Measurements from ENCODE around the gene HVCN1. TPM values are rescaled to one million over a fixed set of nuclear protein-coding genes. Genes with fewer than 3 reads are reported as not detected.
A peak's percentile ranks its signal among the peaks of the same experiment; 100 is the strongest.
"Not testable (repeated sequence)": the region's sequence is repeated elsewhere in the genome, so short reads cannot be mapped to it uniquely, and the experiment has no call there.

HVCN1 gene, protein sequence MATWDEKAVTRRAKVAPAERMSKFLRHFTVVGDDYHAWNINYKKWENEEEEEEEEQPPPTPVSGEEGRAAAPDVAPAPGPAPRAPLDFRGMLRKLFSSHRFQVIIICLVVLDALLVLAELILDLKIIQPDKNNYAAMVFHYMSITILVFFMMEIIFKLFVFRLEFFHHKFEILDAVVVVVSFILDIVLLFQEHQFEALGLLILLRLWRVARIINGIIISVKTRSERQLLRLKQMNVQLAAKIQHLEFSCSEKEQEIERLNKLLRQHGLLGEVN
- total RNA-seq, result 10 to 100 TPM; 20.3 to 21.0 TPM

DNA sequence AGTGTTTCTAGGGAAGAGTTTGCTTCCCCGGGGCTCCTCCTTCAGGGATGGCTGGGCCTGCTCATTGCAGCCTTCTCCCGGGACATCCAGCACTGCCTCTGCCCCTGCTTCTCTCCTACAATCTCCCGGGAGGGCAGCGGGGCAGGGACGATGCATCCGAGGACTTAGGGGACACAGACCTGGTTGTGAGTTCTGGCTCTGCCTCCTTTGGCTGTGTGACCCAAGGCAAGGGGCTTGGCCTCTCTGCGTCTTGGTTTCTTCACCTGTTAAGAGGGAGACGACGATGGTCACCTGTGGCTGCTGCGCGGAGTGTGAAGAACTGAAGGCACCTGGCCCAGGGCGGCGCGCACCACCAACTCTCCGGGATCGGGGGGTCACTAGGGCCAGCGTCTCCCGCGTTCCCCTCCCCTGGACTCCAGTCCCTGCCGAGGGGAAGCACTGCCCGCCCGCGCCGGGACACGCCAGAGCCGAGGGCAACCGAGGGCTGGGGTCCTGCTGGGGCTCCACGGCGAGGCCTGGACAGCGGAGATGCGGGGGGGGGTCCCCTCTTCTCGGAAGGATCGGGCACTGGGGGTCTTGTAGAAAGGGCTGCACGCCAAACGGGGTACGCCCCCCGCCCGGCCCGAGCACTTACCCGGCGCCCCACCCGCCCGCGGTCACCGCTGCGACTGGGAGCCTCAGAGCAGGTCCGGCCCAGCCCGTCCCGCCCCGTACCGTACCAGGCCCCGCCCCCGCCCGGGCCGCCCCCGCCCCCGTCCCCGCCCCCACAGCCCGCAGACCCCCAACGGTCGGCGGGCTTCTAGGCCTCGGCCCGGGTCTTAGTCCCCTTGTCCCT lies at the start of gene HVCN1:
Gene HVCN1 (minus strand): TSS at position 670 of the 835 bp plus-strand sequence. CDS start 5,870 bp downstream, outside the sequence.
- peak; percentile 50 for ATAC-seq (ENCODE audit: low read depth)
- peaks cover 2% of the 10 kb centered on the region for H3K9me3 Mint-ChIP-seq
- H3K36me3 Mint-ChIP-seq, result peaks cover 31% of the 10 kb centered on the region
- no peaks in the 10 kb centered on the region for H3K27me3 Mint-ChIP-seq
- H3K27ac Mint-ChIP-seq, result peak within 1 kb of the TSS; percentile 100
- H3K4me3 Mint-ChIP-seq, result peak within 1 kb of the TSS; percentile 95
- POLR2A ChIA-PET, result interaction anchor here (1.3 to 2.4 kb wide), 7 partner anchors 10 to 83 kb away, joined by 3 to 23 read pairs (median 8); partner anchors contain the start of gene TCTN1
- peaks cover 53% of the 10 kb centered on the region for H3K4me1 Mint-ChIP-seq
- no peak for DNase-seq

DNA sequence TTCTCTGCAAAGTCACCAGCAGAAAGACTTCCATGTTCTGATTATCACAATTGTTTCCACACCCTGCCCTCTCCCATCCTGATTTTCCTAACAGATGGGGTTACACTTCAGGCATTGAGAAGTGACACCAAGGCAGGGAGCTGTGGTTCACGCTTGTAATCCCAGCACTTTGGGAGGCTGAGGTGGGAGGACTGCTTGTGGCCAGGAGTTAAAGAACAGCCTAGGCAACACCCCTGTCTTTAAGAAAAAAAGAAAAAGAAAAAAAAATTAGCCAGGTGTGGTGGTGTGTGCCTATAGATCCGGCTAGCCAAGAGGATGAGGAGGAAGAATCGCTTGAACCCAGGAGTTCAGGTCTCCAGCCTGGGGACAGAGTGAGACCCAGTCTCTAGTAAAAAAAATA lies 48.6 kb upstream of the HVCN1 start:
- Mint-ChIP-seq H3K4me3 (peak overlapping the region; percentile 54), H3K9me3 (no peaks in the 10 kb centered on the region), H3K4me1 (peaks cover 48% of the 10 kb centered on the region), H3K27me3 (no peaks in the 10 kb centered on the region), H3K27ac (peak overlapping the region; percentile 42), H3K36me3 (peaks cover 19% of the 10 kb centered on the region)
- POLR2A ChIA-PET, result interaction anchor here (0.7 to 1.1 kb wide), 3 partner anchors 11 to 123 kb away, joined by 3 to 4 read pairs (median 3); partner anchors contain the start of gene TCTN1
- DNase-seq (no peak), ATAC-seq (ENCODE audit: low read depth) (no peak)

DNA sequence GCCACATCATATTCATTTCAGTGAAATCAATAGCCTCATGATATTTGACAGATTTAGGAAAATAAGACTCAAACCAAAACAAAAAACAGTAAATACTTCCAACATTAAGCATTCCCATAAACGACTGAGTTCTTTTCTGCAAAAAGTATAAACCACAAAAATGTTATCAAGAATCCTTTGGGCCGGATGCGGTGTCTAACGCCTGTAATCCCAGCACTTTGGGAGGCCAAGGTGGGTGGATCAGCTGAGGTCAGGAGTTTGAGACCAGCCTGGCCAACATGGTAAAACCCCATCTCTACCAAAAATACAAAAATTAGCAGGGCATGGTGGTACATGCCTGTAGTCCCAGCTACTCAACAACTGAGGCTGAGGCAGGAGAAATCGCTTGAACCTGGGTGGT lies 48.1 kb upstream of the HVCN1 start:
- not testable (repeated sequence) for H3K27ac Mint-ChIP-seq; H3K27me3 Mint-ChIP-seq; H3K9me3 Mint-ChIP-seq; DNase-seq; ATAC-seq (ENCODE audit: low read depth)
- Mint-ChIP-seq H3K4me3 (peak overlapping the region; percentile 5), H3K4me1 (peaks cover 50% of the 10 kb centered on the region), H3K36me3 (peaks cover 19% of the 10 kb centered on the region)
- POLR2A ChIA-PET, result interaction anchor here (0.7 to 1.1 kb wide), 2 partner anchors 10 to 103 kb away, joined by 3 to 4 read pairs; no protein-coding TSS in a partner anchor

DNA sequence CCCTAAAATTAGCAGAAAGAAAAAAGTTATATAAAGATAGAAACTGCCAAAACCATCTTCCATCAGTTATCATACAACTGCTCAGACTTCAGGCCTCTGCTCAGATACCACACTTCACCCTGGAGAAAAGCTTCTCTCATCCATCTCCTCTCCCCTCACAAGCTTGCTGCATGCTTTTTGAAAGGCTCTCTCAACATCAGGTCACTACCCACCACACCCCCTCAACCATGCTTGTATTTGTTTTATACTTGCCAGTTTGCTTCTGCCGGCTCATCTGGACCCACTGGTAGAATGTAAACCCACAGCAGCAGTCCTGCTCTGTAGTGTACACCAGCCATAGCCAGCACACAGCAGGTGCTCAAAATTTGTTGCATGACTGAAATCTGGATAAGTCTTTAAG lies 45.0 kb upstream of the HVCN1 start:
- ATAC-seq (ENCODE audit: low read depth), result no peak
- H3K27me3 Mint-ChIP-seq, result no peaks in the 10 kb centered on the region
- peaks cover 28% of the 10 kb centered on the region for H3K36me3 Mint-ChIP-seq
- no peak overlapping the region for H3K4me3 Mint-ChIP-seq
- POLR2A ChIA-PET, result no interaction called here
- peaks cover 42% of the 10 kb centered on the region for H3K4me1 Mint-ChIP-seq
- DNase-seq, result no peak
- peak overlapping the region; percentile 11 for H3K27ac Mint-ChIP-seq
- no peaks in the 10 kb centered on the region for H3K9me3 Mint-ChIP-seq

DNA sequence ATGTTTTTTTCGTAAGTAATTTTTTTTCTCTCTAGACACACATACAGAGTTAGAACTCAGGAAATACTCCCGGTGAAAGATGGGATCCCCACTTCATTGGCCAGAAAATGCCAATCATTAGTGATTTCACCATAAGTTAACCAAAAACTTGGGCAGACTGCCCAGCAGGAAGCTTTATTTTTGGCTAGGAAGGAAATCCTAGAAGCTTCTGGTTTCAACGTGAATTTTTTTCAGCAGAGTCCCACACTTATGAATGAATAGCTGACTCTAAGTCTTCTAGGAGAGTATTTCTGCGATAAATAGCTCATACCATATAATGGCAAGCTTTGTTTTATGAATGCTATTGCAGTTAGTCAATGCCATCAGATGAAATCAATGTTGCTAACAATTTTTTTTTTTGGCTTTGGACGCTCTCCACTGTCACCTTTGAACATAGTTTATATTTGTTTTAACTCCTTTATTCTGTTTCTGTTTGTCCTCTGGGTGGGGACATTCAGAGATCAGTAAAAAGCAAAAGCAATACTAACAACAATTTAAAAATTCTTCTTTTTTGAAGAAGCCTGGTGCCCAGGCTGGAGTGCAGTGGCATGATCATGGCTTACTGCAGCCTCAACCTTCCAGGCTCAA lies 44.3 kb upstream of the HVCN1 start:
- DNase-seq (no peak), ATAC-seq (ENCODE audit: low read depth) (no peak)
- peaks cover 40% of the 10 kb centered on the region for H3K4me1 Mint-ChIP-seq
- no peak overlapping the region for H3K27ac Mint-ChIP-seq
- H3K4me3 Mint-ChIP-seq, result no peak overlapping the region
- POLR2A ChIA-PET, result no interaction called here
- H3K36me3 Mint-ChIP-seq, result peaks cover 30% of the 10 kb centered on the region
- H3K27me3 Mint-ChIP-seq, result no peaks in the 10 kb centered on the region
- no peaks in the 10 kb centered on the region for H3K9me3 Mint-ChIP-seq

DNA sequence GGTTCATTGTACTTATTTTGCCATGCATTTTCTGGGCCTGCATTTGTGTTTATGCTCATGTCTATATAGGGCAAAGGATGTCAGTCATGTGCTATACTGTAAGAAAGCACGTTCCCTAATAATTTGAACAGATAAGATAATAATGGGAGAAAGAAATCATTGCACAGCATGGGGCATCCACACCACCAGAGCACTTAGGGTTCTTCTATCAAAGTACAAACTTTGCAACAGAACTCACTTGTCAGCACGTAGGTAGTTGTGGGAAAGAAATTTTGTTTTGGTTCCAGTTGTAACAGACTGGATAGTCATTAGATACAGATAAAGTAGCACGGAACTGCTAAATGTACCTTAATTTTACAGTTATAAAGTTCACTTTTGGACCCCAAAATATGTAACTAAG lies 43.7 kb upstream of the HVCN1 start:
- Mint-ChIP-seq H3K9me3 (no peaks in the 10 kb centered on the region), H3K27ac (no peak overlapping the region), H3K36me3 (peaks cover 35% of the 10 kb centered on the region), H3K4me3 (no peak overlapping the region), H3K27me3 (no peaks in the 10 kb centered on the region), H3K4me1 (peaks cover 39% of the 10 kb centered on the region)
- no peak for DNase-seq
- POLR2A ChIA-PET, result no interaction called here
- ATAC-seq (ENCODE audit: low read depth), result no peak

DNA sequence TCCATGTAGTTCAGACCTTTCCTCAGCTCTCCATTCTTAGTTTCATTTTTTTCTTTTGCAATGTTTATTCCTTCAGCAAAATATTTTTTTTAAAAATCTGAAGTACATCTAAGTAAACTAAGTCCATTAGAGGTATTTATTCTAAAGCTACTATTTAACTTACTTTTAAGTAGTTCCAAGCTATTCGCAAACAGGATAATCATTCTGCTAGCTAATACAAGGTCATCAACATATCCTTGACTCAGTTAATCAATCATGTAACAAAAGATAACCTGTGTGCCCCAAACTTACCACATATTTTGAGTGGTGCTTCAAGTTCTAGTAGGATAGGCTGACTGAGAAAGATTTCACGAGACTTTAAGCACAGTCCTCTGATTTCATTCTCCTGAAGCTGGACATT lies 42.6 kb upstream of the HVCN1 start:
- Mint-ChIP-seq H3K27ac (no peak overlapping the region), H3K4me1 (peaks cover 43% of the 10 kb centered on the region), H3K9me3 (no peaks in the 10 kb centered on the region), H3K36me3 (peaks cover 38% of the 10 kb centered on the region), H3K27me3 (no peaks in the 10 kb centered on the region), H3K4me3 (no peak overlapping the region)
- POLR2A ChIA-PET, result no interaction called here
- no peak for ATAC-seq (ENCODE audit: low read depth)
- DNase-seq, result no peak

DNA sequence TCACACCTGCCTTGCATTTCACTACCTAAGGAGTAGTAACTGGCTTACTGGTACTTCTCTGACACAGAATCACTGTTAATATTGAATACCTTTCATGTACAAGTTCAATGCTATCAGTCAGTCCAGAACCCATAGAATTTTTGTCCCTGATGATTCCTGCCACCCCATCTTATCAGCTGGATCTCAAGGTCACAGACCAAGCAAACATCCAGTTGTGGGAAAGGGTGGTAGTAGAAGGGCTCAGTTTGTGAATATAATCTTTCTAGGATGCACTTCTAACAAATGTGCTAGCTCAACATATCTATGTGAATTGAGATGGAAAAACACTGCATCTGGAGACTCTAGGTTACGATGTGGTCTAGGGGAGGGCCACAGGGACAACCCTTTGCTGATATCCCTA lies 39.7 kb upstream of the HVCN1 start:
- peaks cover 36% of the 10 kb centered on the region for H3K4me1 Mint-ChIP-seq
- DNase-seq, result no peak
- POLR2A ChIA-PET, result interaction anchor here (0.8 to 0.9 kb wide), 2 partner anchors 14 to 47 kb away, joined by 3 read pairs; partner anchors contain the start of gene PPP1CC
- no peaks in the 10 kb centered on the region for H3K27me3 Mint-ChIP-seq
- H3K9me3 Mint-ChIP-seq, result no peaks in the 10 kb centered on the region
- H3K36me3 Mint-ChIP-seq, result peaks cover 40% of the 10 kb centered on the region
- no peak for ATAC-seq (ENCODE audit: low read depth)
- peak overlapping the region; percentile 34 for H3K27ac Mint-ChIP-seq
- no peak overlapping the region for H3K4me3 Mint-ChIP-seq

DNA sequence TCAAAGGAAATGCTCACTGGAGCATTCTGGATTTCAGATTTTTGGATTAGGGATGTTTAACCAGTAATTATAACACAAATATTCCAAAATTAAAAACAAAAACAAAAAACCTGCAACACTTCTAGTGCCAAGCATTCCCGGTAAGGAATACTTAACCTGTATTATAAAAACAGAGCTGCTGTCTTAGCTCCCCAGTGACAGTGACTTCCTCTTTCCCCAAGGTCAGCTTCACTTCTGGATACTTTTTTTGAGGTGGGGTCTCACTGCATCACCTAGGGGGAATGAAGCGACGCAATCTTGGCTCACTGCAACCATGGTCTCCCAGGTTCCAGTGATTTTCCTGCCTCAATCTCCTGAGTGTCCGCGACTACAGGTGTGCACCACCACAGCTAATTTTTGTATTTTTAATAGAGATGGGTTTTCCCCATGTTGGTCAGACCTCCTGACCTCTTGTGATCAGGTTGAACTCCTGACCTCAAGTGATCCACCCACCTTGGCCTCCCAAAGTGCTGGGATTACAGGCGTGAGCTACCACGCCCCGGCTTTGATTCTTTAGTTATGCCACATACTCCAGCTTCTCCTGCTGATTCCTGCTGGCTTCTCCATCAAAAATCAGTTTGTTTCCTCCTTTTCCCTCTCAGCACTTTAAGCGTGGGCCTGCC lies 37.9 kb upstream of the HVCN1 start:
- ATAC-seq (ENCODE audit: low read depth) (no peak), DNase-seq (no peak)
- H3K36me3 Mint-ChIP-seq, result peaks cover 50% of the 10 kb centered on the region
- H3K27ac Mint-ChIP-seq, result no peak overlapping the region
- H3K27me3 Mint-ChIP-seq, result no peaks in the 10 kb centered on the region
- POLR2A ChIA-PET, result interaction anchor here (0.6 to 1.1 kb wide), 2 partner anchors 10 to 279 kb away, joined by 3 to 4 read pairs; no protein-coding TSS in a partner anchor
- no peaks in the 10 kb centered on the region for H3K9me3 Mint-ChIP-seq
- H3K4me3 Mint-ChIP-seq, result no peak overlapping the region
- H3K4me1 Mint-ChIP-seq, result peaks cover 26% of the 10 kb centered on the region

DNA sequence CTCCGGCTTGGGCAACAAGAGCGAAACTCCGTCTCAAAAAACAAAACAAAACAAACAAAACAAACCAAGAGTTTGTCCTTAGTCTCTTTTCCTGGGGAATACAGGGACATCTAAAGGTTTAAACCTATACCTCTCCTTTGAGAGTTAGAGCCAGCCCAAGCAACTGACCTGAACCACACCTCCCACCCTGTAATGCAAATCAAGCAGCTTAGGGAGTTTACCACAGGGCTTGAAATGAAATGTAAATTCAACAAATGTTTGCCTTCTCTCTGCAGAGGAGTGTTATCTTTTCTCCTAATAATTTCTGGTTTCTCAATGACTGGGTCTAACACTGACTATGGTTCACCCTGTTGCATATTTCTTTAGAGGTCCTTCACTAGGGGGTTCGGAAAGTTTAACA lies 37.1 kb upstream of the HVCN1 start:
- no peak overlapping the region for H3K4me3 Mint-ChIP-seq
- H3K4me1 Mint-ChIP-seq, result peaks cover 22% of the 10 kb centered on the region
- no peak overlapping the region for H3K27ac Mint-ChIP-seq
- POLR2A ChIA-PET, result interaction anchor here (1.1 kb wide), 1 partner anchor 11 kb away, joined by 4 read pairs; no protein-coding TSS in a partner anchor
- peaks cover 55% of the 10 kb centered on the region for H3K36me3 Mint-ChIP-seq
- DNase-seq (no peak), ATAC-seq (ENCODE audit: low read depth) (no peak)
- H3K9me3 Mint-ChIP-seq, result no peaks in the 10 kb centered on the region
- H3K27me3 Mint-ChIP-seq, result no peaks in the 10 kb centered on the region

DNA sequence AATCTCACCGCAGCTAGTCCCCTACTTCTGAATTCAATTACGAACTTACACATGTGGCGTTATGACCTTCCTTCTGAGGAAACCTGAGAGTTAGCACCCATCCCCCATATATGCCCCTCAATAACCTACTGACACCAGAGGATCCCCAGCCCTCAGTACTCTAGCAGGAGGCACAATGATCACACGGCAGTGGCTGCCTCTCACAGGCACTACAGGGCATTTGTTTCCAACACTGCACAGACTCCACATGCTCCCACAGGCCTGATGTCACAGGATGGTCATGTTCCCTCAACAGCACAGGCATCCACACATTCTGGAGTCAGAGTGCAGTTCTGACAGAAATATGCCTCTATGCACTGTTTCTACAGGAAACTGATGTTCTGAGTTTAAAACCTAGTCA lies 36.4 kb upstream of the HVCN1 start:
- Mint-ChIP-seq H3K36me3 (peaks cover 57% of the 10 kb centered on the region), H3K4me3 (no peak overlapping the region), H3K27me3 (no peaks in the 10 kb centered on the region), H3K4me1 (peaks cover 20% of the 10 kb centered on the region), H3K9me3 (no peaks in the 10 kb centered on the region), H3K27ac (peak overlapping the region; percentile 31)
- ATAC-seq (ENCODE audit: low read depth) (no peak), DNase-seq (no peak)
- POLR2A ChIA-PET, result no interaction called here

DNA sequence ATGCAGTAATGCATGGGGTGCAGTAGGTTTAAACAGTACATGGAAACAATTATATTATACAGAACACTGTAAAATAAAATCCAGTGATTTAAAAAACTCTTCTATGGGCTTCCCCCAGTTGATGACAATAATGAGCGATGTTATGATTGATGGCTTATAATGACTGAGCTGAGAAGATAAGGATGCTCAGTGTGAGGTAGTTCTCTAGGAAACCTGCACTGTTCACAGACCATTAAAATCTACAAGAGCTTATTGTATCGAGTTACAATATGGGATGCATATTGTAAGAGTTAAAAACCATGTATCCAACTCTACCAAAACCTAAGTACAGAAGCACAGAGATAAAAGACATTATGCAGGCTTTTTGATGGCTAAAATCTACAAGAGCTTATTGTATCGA lies 34.0 kb upstream of the HVCN1 start:
- H3K27me3 Mint-ChIP-seq; H3K4me3 Mint-ChIP-seq; ATAC-seq (ENCODE audit: low read depth); H3K27ac Mint-ChIP-seq; H3K9me3 Mint-ChIP-seq; DNase-seq; POLR2A ChIA-PET: not testable (repeated sequence)
- peaks cover 56% of the 10 kb centered on the region for H3K36me3 Mint-ChIP-seq
- H3K4me1 Mint-ChIP-seq, result peaks cover 15% of the 10 kb centered on the region

DNA sequence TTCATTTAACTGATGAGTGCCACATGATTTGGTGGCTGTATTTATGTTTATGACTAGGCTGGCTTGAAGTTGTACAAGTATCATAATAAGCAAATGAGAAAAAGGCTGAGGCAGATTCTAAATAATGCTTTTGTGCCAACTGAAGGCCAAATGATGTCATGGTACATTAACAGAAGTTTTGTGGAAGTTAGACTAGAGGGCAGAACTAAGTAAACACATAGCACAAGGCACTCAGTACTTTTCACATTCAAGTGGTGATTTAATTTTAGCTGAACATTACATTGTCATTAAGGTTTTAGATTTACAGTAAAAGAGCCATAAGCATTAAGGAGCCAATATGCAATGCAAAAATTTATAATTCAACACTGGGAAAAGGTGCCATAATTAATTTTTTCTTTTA lies 32.7 kb upstream of the HVCN1 start:
- POLR2A ChIA-PET, result no interaction called here
- no peak for DNase-seq
- H3K4me3 Mint-ChIP-seq, result no peak overlapping the region
- no peaks in the 10 kb centered on the region for H3K27me3 Mint-ChIP-seq
- ATAC-seq (ENCODE audit: low read depth), result no peak
- H3K36me3 Mint-ChIP-seq, result peaks cover 56% of the 10 kb centered on the region
- peaks cover 8% of the 10 kb centered on the region for H3K4me1 Mint-ChIP-seq
- no peak overlapping the region for H3K27ac Mint-ChIP-seq
- H3K9me3 Mint-ChIP-seq, result no peaks in the 10 kb centered on the region
